T-helper 1 cell (primary cell): ENCODE results near the gene ZNF845.
"Not testable (repeated sequence)": the region's sequence is repeated elsewhere in the genome, so short reads cannot be mapped to it uniquely, and the experiment has no call there.

Experiments
- DNase-seq, 5 donors: peaks; one replicate each; pipeline ENCODE4 v3.0.0-alpha.2; 2012 to 2020

Gene ZNF845

DNA sequence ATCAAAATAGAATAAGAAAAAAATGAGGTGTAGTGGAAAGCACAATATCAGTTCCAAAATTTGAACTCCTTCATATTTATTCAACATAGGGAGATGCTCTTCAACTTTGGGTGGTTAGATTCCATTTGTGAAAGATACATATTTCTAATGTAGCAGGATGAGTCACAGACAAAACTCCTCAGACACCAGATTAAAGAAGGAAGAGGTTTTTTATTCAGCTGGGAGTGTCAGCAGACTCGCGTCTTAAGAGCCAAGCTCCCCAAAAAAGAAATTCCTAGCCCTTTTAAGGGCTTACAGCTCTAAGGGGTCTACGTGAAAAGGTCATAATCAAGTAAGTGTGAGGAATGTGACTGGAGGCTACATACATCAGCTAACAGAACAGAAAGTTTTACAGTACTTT is 54.6 kb downstream of the ZNF845 start:
- DNase-seq, result no peak

DNA sequence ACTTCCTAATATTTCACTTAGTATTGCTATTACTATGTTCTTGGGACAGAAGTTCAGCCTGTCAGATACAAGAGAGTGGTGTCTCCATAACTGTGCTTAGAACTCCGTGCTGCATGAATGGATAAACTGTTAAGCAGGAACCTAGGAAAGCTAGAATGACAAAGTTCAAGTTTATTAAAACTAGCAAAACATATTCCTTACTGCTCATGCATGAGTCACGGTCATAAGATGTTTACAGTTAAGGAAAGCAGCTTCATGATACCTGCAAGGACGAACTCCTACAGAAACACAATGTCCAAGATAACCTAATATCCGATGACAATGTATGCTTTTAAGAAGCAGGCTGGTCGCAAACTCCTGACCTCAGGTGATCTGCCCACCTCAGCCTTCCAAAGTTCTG is 55.4 kb downstream of the ZNF845 start:
- no peak for DNase-seq

DNA sequence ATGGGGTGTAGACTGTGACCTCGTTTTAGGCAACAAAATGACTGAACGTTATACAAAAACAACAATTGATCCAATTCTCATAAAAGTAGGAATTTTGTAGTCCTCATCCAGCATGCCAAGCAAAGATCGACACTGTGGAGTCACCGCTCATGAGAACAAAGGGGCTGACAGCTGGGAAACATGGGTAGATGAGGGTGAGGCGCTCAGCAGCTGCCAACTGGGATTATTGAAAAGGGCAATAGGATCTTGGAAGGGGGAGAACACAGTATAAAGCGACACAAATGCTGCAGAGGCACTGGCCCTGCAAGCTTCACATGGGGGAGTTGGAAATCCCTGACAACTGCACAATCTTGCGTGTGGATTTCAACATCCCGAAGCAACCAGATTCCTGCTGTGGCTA is 56.0 kb downstream of the ZNF845 start:
- DNase-seq, result no peak

DNA sequence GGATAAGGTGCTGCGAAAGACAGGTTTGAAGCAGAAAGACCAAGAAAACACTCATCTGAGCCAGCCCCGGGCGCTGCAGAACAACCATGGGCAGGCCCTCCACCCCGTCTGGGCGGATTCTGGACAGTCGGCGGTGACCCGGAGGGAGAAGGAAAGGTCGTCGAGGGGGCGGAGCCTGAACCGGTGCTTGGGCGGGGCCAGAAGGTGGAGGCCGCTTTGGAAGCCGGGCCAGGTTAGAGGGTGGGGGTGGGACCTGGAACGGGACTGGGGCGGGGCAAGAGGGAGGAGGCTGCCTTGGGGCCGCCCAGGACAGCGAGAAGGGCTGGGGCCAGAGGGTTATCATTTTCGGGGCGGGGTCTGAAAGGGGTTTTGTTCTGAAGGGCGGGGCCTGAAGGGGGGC is 56.4 kb downstream of the ZNF845 start:
- DNase-seq, result no peak

DNA sequence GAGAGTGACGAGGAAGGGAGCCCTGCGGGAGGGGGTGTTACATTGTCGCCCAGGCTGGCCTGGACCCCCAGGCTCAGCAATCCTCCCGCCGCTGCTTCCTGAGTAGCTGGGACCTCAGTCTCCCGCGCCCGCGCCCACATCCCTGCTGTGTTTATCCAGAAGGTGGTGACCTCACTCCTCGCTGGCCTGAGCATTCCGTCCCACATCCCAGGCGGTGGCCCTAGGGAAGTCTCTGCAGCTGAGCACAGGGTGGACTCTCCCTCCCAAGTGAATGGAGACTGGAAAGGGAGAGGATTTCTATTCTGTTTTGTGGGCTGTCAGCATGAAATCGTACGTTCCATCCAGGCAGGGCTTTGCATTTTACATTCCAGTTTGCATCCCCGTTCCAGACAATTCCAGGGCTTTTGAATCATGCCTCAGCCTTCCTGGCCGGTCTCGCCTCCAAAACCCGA is 61.0 kb downstream of the ZNF845 start:
- no peak for DNase-seq

DNA sequence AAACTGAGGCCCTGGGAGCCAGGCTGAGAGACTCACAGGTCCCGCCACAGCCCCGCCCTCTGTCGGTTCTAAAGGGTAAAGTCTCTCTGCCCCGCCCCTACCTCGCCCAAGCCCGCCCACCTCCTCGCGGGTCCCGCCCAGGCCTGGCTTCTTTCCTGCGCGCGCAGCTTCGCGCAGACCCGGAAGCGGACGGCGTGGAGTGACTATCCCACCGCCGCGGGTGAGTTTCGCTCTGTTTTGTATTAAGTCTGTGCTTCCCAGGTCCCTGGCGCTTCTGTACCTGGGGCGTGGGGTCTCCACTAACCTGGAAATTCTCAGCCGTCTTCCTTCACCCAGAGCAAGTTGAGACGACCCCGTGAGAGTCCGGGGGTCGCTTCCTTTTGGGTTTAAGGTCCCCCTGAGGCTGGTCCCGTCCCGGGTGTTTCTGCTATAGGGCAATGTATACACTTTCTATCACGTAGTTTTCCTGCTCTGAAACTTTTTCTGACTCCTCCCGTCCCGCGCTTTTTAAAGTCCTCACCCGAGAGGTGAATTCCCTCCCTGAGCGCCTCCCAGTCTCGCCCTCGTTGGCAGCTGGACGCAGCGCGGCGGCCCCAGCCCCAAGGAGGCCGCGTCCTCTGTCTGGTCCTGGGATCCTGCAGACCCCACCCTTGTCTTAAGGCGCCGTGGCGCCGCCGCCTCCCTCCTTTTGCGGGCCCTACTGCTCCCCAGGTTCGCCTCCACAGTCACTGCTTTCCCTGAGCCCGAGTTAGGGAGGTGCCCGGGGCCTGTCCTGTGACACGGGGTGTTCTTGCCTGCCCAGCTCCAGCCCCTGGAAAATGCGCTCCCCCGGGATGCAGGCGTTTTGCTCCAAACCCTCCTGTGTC is 61.7 kb downstream of the ZNF845 start, which contains the start of gene ZNF765:
Gene ZNF765 (plus strand): TSS at position 176 of the 866 bp plus-strand sequence. CDS start 2,867 bp downstream, outside the sequence.
- DNase-seq, result peak; percentile 89 to 96 (median 92)

DNA sequence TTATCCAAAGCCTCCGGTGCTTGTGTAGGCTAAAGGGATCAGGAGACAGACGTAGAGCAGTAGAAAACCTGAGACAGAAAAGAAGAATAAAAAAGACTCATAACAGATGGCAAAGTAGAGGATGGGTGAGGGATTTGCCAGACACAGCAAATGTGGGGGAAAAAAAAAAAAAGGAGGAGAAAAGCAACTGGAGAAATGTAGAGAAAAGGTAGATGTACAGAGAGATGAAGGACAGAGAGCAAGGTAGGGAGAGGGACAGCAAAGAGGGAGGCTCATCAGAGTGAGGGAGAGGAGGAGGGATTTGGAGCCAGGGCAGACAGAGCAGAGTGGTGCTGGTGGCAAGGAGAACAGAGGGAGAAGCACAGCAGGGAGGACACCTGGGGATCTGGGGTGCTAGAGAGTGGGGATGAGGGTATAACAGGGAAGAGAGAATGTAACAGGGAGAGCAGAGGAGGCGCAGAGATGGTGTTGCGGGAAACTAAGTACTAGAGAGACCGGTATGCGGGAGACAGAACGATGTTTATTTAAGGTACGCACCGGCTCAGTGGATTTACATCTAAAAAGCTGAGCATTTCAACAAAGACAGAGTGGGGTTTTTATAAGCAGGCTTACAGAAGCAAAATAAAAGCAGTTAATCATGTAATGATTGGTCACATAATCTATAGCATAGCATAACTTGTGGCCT is 62.4 kb downstream of the ZNF845 start:
- not testable (repeated sequence) for DNase-seq

DNA sequence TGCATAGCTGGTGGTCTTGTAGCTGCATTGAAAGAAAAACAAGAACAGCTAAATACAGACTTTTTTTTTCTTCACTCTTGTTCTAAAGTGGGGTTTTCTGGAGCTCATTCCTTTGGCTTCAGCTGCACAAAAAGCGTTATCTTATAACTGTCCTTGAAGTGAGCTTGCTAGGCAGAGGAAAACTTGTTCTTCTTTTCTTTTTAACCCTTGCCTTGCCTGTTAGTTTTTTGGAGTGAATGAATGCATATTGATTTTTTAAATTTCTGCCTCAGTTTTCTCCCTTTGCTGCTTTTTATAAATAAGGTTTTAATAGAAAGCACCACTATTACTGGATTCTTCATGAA is 62.9 kb downstream of the ZNF845 start:
- no peak for DNase-seq

DNA sequence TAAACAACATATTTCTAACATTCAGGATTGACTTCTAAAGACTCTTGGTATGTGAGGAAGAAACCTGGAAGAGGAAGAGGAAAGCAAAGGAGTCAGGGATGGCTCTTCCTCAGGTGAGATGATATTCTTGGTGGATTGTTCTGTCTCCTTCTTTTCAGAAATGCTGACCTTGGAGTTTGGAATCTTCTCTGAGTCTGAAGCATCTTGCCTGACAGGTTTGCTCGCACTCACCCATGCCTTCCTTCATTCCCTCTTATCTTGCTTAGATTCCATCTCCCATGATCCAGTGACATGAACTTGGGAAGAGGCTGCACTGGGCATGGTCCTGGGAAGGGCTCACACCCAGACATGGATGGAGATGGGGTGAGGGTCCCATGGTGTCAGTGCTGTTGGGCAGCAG is 64.4 kb downstream of the ZNF845 start:
- DNase-seq, result not testable (repeated sequence)
